MM.1S (cell line): ENCODE data around the gene PAPPA.

Experiments used
- EZH2phosphoT487 ChIP-seq: fragments of 300-600 bp; sonication (generic); IDR thresholded peaks from 2 replicates; pipeline ENCODE4 v1.6.1; 2018; ENCODE audit warnings: antibody characterized with exemption, low read length
- TF ChIP-seq, protein P1 (sequence below): fragments of 300-600 bp; sonication (generic); IDR thresholded peaks from 2 replicates; pipeline ENCODE4 v1.5.1; 2016; ENCODE audit warnings: antibody characterized with exemption, low read length, mixed read lengths

DNA sequence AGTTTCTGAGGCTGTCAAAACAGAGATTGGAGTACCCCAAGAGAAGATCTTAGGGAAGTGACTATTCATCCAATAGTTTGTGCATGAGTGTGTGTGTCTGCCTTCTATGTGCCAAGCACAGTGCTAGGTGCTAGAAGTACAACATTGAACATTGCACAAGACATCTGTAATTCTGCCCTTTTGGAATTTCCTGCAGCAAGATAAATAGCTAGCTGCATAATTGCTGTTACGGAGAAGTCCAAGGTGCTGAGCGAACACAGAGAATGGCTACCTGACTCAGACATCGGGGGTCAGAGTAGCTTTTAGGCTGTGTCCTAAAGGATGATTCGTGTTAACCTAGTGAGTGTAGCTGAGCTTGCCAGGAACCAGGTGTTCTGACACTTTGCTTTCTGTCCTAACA, 44.8 kb downstream of the PAPPA start:
- TF ChIP-seq, protein P1, sequence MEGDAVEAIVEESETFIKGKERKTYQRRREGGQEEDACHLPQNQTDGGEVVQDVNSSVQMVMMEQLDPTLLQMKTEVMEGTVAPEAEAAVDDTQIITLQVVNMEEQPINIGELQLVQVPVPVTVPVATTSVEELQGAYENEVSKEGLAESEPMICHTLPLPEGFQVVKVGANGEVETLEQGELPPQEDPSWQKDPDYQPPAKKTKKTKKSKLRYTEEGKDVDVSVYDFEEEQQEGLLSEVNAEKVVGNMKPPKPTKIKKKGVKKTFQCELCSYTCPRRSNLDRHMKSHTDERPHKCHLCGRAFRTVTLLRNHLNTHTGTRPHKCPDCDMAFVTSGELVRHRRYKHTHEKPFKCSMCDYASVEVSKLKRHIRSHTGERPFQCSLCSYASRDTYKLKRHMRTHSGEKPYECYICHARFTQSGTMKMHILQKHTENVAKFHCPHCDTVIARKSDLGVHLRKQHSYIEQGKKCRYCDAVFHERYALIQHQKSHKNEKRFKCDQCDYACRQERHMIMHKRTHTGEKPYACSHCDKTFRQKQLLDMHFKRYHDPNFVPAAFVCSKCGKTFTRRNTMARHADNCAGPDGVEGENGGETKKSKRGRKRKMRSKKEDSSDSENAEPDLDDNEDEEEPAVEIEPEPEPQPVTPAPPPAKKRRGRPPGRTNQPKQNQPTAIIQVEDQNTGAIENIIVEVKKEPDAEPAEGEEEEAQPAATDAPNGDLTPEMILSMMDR = no peak
- TF ChIP-seq EZH2phosphoT487 = no peak
